Measurements from ENCODE around the gene DUOX1. TPM values are rescaled to one million over a fixed set of nuclear protein-coding genes. Genes with fewer than 3 reads are reported as not detected.

The DUOX1 gene
- polyA plus RNA-seq, 3 donors: 0.22 TPM; not detected in 2

DNA sequence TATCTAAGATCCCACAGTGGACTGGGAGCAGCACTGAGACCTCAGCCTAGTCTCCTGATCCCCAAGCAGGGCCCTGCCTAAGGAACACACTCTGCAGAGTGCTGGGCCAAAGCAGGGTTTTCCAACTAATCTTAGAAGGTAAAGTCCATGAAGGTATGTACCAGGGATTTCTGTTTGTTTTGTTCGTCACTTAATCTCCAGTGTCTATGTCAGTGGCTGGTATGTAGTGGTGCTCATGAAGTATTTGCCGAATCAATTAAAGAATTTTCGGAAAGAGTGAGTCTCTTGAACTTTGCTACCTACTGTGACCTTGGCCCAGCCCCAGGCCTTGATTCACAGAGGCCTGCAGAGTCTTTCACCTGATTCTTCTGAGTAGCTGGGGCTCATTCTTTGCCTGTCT is 1.7 kb downstream of the DUOX1 start:
- no peak for DNase-seq
- TF ChIP-seq, protein P1, sequence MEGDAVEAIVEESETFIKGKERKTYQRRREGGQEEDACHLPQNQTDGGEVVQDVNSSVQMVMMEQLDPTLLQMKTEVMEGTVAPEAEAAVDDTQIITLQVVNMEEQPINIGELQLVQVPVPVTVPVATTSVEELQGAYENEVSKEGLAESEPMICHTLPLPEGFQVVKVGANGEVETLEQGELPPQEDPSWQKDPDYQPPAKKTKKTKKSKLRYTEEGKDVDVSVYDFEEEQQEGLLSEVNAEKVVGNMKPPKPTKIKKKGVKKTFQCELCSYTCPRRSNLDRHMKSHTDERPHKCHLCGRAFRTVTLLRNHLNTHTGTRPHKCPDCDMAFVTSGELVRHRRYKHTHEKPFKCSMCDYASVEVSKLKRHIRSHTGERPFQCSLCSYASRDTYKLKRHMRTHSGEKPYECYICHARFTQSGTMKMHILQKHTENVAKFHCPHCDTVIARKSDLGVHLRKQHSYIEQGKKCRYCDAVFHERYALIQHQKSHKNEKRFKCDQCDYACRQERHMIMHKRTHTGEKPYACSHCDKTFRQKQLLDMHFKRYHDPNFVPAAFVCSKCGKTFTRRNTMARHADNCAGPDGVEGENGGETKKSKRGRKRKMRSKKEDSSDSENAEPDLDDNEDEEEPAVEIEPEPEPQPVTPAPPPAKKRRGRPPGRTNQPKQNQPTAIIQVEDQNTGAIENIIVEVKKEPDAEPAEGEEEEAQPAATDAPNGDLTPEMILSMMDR (IDR thresholded peaks at IDR 0.05): no peak
- no peak overlapping the region for H2AFZ ChIP-seq (ENCODE audit: insufficient read depth, low read depth, low read length, poor library complexity, severe bottlenecking)
- no peak overlapping the region for H3K9ac ChIP-seq (ENCODE audit: insufficient read depth, low read length, poor library complexity, severe bottlenecking)
- Mint-ChIP-seq H3K4me3 (no peak overlapping the region), H3K9me3 (peaks cover 0 to 18% (median 5%) of the 10 kb centered on the region in 7 donors), H3K36me3 (no peaks in the 10 kb centered on the region), H3K4me1 (peaks cover 20% of the 10 kb centered on the region), H3K27me3 (ENCODE audit: low read depth in 3 of 3) (peaks cover 75 to 88% (median 81%) of the 10 kb centered on the region in 3 donors), H3K27ac (no peak overlapping the region)
- no peaks in the 10 kb centered on the region for H3K79me2 ChIP-seq (ENCODE audit: insufficient read depth, low read length)
- 100% methylated on average over 3 of the region's 3 CpGs for WGBS (ENCODE audit: insufficient coverage)
- peaks cover 9 to 17% of the 10 kb centered on the region in 2 donors for H3K4me1 ChIP-seq (ENCODE audit: control insufficient read depth in 1 of 2, insufficient read depth in 2 of 2, low read length in 2 of 2)
- no peaks in the 10 kb centered on the region for H3K36me3 ChIP-seq (replicated peaks in 1 of 2; ENCODE audit: control insufficient read depth in 1 of 2, insufficient read depth in 2 of 2, low read length in 2 of 2)
- intact Hi-C loops (cut with micrococcal nuclease): no loop called here
- H3K27me3 ChIP-seq (ENCODE audit: control insufficient read depth in 2 of 2, insufficient read depth in 2 of 2, low read length in 2 of 2): peaks cover 59 to 83% of the 10 kb centered on the region in 2 donors
- H4K20me1 ChIP-seq (ENCODE audit: insufficient read depth, low read length): no peaks in the 10 kb centered on the region
- H3K4me3 ChIP-seq (replicated peaks in 1 of 3; ENCODE audit: low read depth in 2 of 3, low read length in 3 of 3): no peak overlapping the region
- H3K9me3 ChIP-seq (replicated peaks in 1 of 2; ENCODE audit: control insufficient read depth in 1 of 2, insufficient read depth in 1 of 2, low read length in 2 of 2): peaks cover 0 to 25% of the 10 kb centered on the region in 2 donors
- H3K27ac ChIP-seq (ENCODE audit: low read depth in 1 of 2, low read length in 2 of 2): no peak overlapping the region
- no peak overlapping the region for H3K4me2 ChIP-seq (replicated peaks; ENCODE audit: extremely low read depth, low read length, poor library complexity, severe bottlenecking)

DNA sequence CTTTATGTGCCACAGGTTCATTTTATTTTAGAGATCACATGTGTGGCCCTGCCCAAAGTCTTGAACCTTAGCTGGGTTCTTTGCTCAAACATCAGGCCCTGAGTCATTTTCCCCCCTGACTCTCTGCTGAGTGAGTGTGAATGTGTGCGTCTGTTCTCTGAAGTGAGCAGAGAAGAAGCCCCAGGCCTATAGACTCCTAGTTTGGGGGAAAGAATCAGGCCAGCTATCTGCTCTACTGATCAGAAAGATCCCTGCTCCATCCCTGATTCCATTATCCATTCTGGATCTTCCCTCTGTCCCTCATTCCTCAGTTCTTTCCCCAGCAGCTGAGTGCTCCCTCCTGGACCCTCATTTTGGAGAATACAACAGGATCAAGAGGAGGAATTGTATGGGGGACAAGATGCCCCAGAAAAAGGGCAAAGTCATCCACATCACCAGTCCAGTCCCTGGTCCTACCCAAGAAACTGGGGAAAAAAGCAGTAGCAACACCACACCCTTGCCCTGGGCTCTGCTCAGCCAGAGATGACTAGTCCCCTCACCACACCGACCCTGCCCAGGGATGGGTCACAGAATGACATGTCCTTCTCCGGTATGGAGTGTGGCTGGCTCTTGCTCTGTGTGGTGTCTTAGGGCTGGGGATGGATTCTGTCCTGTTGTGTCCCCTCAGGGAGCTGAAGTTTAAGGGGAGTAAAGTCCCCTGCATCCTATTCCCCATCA is 3.2 kb downstream of the DUOX1 start:
- no peak overlapping the region for H3K27ac ChIP-seq (ENCODE audit: low read depth in 1 of 2, low read length in 2 of 2)
- intact Hi-C loops (cut with micrococcal nuclease): no loop called here
- no peak overlapping the region for H2AFZ ChIP-seq (ENCODE audit: insufficient read depth, low read depth, low read length, poor library complexity, severe bottlenecking)
- peak overlapping the region; percentile 2 for H3K9ac ChIP-seq (ENCODE audit: insufficient read depth, low read length, poor library complexity, severe bottlenecking)
- H3K4me3 Mint-ChIP-seq: peak overlapping the region in 1 of 2 donors; percentile 21
- H3K36me3 Mint-ChIP-seq: no peaks in the 10 kb centered on the region
- TF ChIP-seq, protein P1 (IDR thresholded peaks at IDR 0.05): no peak
- no peak overlapping the region for H3K4me2 ChIP-seq (replicated peaks; ENCODE audit: extremely low read depth, low read length, poor library complexity, severe bottlenecking)
- H3K36me3 ChIP-seq (replicated peaks in 1 of 2; ENCODE audit: control insufficient read depth in 1 of 2, insufficient read depth in 2 of 2, low read length in 2 of 2): no peaks in the 10 kb centered on the region
- peaks cover 75 to 91% (median 83%) of the 10 kb centered on the region in 3 donors for H3K27me3 Mint-ChIP-seq (ENCODE audit: low read depth in 3 of 3)
- H3K27me3 ChIP-seq (ENCODE audit: control insufficient read depth in 2 of 2, insufficient read depth in 2 of 2, low read length in 2 of 2): peaks cover 55 to 85% of the 10 kb centered on the region in 2 donors
- no peak for DNase-seq
- H3K4me3 ChIP-seq (replicated peaks in 1 of 3; ENCODE audit: low read depth in 2 of 3, low read length in 3 of 3): no peak overlapping the region
- H3K9me3 Mint-ChIP-seq: peaks cover 0 to 19% (median 5%) of the 10 kb centered on the region in 7 donors
- H3K4me1 Mint-ChIP-seq: peaks cover 20% of the 10 kb centered on the region
- H3K27ac Mint-ChIP-seq: no peak overlapping the region
- H3K79me2 ChIP-seq (ENCODE audit: insufficient read depth, low read length): no peaks in the 10 kb centered on the region
- H3K4me1 ChIP-seq (ENCODE audit: control insufficient read depth in 1 of 2, insufficient read depth in 2 of 2, low read length in 2 of 2): peaks cover 9 to 17% of the 10 kb centered on the region in 2 donors
- peaks cover 0 to 27% of the 10 kb centered on the region in 2 donors for H3K9me3 ChIP-seq (replicated peaks in 1 of 2; ENCODE audit: control insufficient read depth in 1 of 2, insufficient read depth in 1 of 2, low read length in 2 of 2)
- no peaks in the 10 kb centered on the region for H4K20me1 ChIP-seq (ENCODE audit: insufficient read depth, low read length)
- WGBS (ENCODE audit: insufficient coverage): no CpG with 5 or more reads among the region's 3 CpGs

Measured in CD14-positive monocyte (primary cell).